Measurements from ENCODE around the gene ARHGDIG. TPM values are rescaled to one million over a fixed set of nuclear protein-coding genes. Genes with fewer than 3 reads are reported as not detected.
"Not testable (repeated sequence)": the region's sequence is repeated elsewhere in the genome, so short reads cannot be mapped to it uniquely, and the experiment has no call there.

ARHGDIG gene
- total RNA-seq, 2 experiments from 2014 or later: not detected

DNA sequence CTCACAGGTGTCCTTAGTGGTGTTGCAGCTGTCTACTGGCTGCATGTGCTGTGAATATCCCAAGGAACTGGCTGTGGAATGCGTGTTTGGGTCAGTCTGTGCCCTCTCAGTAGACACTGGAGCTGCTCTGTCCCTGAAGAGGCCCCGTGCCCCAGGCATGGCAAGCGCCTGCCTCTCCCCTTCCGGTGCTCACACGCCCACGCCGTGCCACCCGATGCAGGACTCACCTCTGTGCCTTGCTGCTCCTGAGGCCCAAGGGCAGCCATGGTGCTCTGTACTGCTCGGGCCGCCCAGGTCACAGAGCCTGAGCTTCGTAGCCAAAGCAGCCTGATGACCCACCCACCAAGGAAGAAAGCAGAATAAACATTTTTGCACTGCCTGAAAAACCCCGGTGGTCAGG, 14.7 kb upstream of the ARHGDIG start:
- Mint-ChIP-seq H3K4me1 (ENCODE audit: low read depth) (no peaks in the 10 kb centered on the region), H3K4me3 (no peak overlapping the region), H3K36me3 (ENCODE audit: low read depth) (no peaks in the 10 kb centered on the region), H3K27ac (no peak overlapping the region), H3K9me3 (no peaks in the 10 kb centered on the region), H3K27me3 (no peaks in the 10 kb centered on the region)
- TF ChIP-seq, protein P1, sequence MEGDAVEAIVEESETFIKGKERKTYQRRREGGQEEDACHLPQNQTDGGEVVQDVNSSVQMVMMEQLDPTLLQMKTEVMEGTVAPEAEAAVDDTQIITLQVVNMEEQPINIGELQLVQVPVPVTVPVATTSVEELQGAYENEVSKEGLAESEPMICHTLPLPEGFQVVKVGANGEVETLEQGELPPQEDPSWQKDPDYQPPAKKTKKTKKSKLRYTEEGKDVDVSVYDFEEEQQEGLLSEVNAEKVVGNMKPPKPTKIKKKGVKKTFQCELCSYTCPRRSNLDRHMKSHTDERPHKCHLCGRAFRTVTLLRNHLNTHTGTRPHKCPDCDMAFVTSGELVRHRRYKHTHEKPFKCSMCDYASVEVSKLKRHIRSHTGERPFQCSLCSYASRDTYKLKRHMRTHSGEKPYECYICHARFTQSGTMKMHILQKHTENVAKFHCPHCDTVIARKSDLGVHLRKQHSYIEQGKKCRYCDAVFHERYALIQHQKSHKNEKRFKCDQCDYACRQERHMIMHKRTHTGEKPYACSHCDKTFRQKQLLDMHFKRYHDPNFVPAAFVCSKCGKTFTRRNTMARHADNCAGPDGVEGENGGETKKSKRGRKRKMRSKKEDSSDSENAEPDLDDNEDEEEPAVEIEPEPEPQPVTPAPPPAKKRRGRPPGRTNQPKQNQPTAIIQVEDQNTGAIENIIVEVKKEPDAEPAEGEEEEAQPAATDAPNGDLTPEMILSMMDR (IDR thresholded peaks at IDR 0.05): no peak
- intact Hi-C loops (cut with micrococcal nuclease): no loop called here
- DNase-seq (no peak), ATAC-seq (no peak)
- ChIA-PET POLR2A (no interaction called here), CTCF (no interaction called here)

DNA sequence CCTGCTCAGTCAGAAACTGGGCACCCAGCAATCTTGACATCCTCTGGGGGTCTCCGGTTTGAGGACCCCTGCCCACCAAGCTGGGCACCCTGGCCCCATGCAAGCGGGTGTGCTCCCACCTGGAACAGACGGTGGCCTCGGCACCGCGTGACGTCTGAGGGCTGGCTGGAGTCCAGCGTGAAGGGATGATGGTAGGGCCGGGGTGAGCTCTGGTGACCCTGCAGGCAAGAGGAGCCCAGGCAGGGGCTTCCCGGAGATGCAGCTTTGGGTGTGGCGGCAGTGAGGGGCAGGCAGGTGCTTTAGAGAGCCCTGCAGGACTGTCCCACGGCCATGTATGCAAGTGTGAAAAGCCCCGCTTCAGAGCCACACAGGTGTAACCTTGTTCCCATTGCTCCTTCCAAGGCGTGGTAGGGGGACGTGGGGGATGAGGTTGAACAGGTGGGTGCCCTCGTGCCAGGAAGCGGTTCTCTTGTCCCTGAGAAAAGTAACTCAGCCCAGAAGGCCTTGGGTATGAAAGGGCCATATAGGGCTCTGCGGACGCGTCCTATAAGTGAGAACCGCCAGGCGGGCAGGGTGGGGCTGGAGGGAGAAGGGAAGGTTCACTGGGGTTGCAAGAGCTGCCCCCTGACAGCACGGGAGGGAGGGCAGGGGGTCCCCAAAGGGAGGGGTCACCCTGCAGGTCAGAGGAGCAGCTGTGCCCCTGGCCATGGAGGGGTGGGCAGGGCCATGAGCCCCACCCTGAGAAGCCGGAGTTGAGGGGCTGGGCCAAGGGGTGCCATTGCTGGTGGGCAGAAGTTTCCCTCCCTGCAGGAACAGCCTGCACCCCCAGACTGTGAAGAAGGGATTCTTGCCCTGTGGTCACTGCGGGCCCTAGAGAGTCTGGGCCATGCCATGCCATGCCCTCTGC, 13.9 kb upstream of the ARHGDIG start:
- no peaks in the 10 kb centered on the region for H3K27me3 Mint-ChIP-seq
- POLR2A ChIA-PET: interaction anchor here (0.6 kb wide), 1 partner anchor 272 kb away, joined by 3 read pairs; no protein-coding TSS in a partner anchor

GRCh38 chr16:267562-267961, 12.8 kb upstream of the ARHGDIG start:
- not testable (repeated sequence) for H3K36me3 Mint-ChIP-seq (ENCODE audit: low read depth); H3K4me1 Mint-ChIP-seq (ENCODE audit: low read depth)

More for the DNA sequence above, 13.9 kb upstream of the ARHGDIG start:
- Mint-ChIP-seq H3K4me1 (ENCODE audit: low read depth) (no peaks in the 10 kb centered on the region), H3K9me3 (no peaks in the 10 kb centered on the region), H3K4me3 (no peak overlapping the region), H3K27ac (no peak overlapping the region), H3K36me3 (ENCODE audit: low read depth) (no peaks in the 10 kb centered on the region)
- no peak for DNase-seq
- intact Hi-C loops (cut with micrococcal nuclease): no loop called here
- CTCF ChIA-PET: no interaction called here
- no peak for ATAC-seq
- TF ChIP-seq, protein P1 (IDR thresholded peaks at IDR 0.05): no peak

DNA sequence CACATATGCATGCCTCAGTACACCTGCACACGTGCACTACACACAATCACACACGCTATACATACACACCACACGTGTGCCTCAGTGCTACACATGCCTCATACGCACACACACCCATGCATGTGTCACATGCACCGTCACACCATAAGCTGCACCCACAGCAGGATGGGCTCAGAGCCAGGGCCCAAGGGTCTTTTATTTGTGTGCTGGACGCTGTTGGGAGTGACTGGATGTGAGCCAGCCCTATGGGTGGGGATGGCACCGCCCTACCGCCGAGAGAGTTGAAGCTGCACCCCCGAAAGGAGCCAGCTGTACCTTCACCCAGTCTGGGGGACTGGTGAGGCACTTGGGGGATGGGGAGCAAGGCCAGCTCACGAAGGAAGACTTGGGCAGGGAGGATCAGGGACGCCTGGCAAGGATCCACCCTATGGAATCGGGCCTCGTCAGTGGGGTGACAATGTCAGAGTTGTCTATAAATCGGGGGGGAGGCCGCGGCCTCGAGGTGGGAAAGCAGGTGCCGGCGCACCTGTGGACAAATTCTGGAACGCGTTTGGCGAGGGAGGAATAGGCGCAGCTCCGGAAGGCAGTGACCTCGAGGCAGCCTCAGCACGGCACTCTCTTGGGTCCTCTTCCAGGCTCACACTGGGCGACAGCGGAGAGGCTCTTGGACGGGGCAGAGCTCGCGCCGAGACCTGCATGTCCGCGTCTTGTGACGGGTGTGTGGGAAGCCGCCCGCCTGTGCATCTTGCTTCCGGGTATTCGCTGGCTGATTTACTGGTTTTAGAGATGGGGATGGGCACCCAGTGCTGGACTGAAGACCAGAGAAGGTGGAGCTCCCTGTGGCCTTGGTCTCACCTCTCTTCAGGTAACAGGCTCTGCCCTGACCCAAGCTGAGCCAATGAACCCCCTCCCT, 12.0 kb upstream of the ARHGDIG start:
- TF ChIP-seq, protein P1 (IDR thresholded peaks at IDR 0.05): no peak
- no peak overlapping the region for H3K4me3 Mint-ChIP-seq
- DNase-seq (no peak), ATAC-seq (no peak)
- ChIA-PET CTCF (no interaction called here), POLR2A (interaction anchor here (1.1 kb wide), 1 partner anchor 41 kb away, joined by 3 read pairs; no protein-coding TSS in a partner anchor)
- no peak overlapping the region for H3K27ac Mint-ChIP-seq
- no peaks in the 10 kb centered on the region for H3K36me3 Mint-ChIP-seq (ENCODE audit: low read depth)
- intact Hi-C loops (cut with micrococcal nuclease): no loop called here
- no peaks in the 10 kb centered on the region for H3K9me3 Mint-ChIP-seq
- H3K4me1 Mint-ChIP-seq (ENCODE audit: low read depth): no peaks in the 10 kb centered on the region
- no peaks in the 10 kb centered on the region for H3K27me3 Mint-ChIP-seq

More at GRCh38 chr16:267562-267961, 12.8 kb upstream of the ARHGDIG start:
- H3K9me3 Mint-ChIP-seq; DNase-seq; H3K27me3 Mint-ChIP-seq; ATAC-seq; intact Hi-C loops (cut with micrococcal nuclease); H3K4me3 Mint-ChIP-seq; POLR2A ChIA-PET; H3K27ac Mint-ChIP-seq; CTCF ChIA-PET: not testable (repeated sequence)

DNA sequence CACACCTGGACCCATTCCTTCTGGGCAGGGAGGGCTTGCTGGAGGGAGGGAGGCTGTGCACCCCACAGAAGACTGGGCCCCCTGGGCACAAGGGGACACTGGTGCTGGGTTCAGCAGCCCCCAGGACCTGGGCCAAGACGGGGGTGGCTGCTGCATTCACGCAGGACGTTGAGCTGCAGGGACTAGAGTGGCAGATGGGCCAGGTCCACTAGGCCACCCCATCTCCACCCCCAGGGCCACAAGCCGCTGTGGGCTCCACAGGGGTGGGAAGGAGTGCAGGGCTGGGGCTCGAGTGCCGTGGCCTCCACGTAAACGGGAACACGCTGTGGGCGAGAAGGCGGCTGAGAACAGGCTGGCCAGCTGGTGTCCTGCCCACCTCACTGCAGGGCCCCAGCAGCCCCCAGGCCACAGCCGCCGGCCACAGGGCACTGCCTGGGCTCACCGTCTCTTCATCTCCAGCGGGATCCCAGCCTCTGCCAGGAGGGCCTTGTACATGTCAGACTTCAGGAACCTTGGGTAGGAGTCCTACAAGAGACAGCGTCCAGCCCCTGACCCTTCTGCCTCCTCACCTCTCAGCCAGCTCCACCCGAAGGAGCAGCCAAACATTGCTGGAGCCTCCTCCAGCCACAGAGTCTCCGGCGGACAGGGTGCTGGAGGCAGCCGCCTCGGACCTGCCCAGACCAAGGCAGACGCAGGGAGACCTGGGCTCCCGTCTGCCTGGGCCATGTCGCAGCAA, 11.2 kb upstream of the ARHGDIG start:
- POLR2A ChIA-PET: interaction anchor here (1.1 kb wide), 1 partner anchor 40 kb away, joined by 3 read pairs; no protein-coding TSS in a partner anchor
- intact Hi-C loops (cut with micrococcal nuclease): no loop called here
- DNase-seq (no peak), ATAC-seq (no peak)
- peaks cover 2% of the 10 kb centered on the region for H3K27me3 Mint-ChIP-seq
- TF ChIP-seq, protein P1 (IDR thresholded peaks at IDR 0.05): no peak
- CTCF ChIA-PET: no interaction called here
- H3K9me3 Mint-ChIP-seq: no peaks in the 10 kb centered on the region
- no peak overlapping the region for H3K4me3 Mint-ChIP-seq
- H3K4me1 Mint-ChIP-seq (ENCODE audit: low read depth): no peaks in the 10 kb centered on the region
- no peaks in the 10 kb centered on the region for H3K36me3 Mint-ChIP-seq (ENCODE audit: low read depth)
- no peak overlapping the region for H3K27ac Mint-ChIP-seq

Measured in activated CD8-positive, alpha-beta T cell treated with anti-CD3 and anti-CD28 coated beads for 36 hours (primary cell).